CD4-positive, alpha-beta T cell treated with Interleukin-6 at 100 ng/mL for 8 hours (primary cell): Measurements from ENCODE around the gene PLAAT3.
A peak's percentile ranks its signal among the peaks of the same experiment; 100 is the strongest.
"Not testable (repeated sequence)": the region's sequence is repeated elsewhere in the genome, so short reads cannot be mapped to it uniquely, and the experiment has no call there.

Source experiments
- DNase-seq: peaks from one replicate; pipeline ENCODE4 v3.0.0-alpha.2; 2020; ENCODE audit warnings: mixed read lengths, low spot score

PLAAT3 gene

GRCh38 chr11:63567044-63567840, 47.0 kb downstream of the PLAAT3 start:
- peak; percentile 62 for DNase-seq

- no peak for DNase-seq
Measured at GRCh38 chr11:63564784-63565350, 49.4 kb downstream of the PLAAT3 start.

GRCh38 chr11:63564056-63564774, 50.0 kb downstream of the PLAAT3 start:
- no peak for DNase-seq

- no peak for DNase-seq
Measured at GRCh38 chr11:63563201-63564055, 50.8 kb downstream of the PLAAT3 start, which contains the start of gene PLAAT2. Gene PLAAT2 (minus strand): TSS chr11:63563379. CDS start chr11:63563324, 55 bp downstream.

GRCh38 chr11:63560506-63561180, 53.6 kb downstream of the PLAAT3 start:
- peak; percentile 55 for DNase-seq

- DNase-seq: no peak
Measured at GRCh38 chr11:63558459-63559157, 55.6 kb downstream of the PLAAT3 start.

GRCh38 chr11:63557570-63557969, 56.7 kb downstream of the PLAAT3 start:
- no peak for DNase-seq

- DNase-seq: no peak
Measured at GRCh38 chr11:63556404-63557013, 57.7 kb downstream of the PLAAT3 start.

GRCh38 chr11:63554877-63555223, 59.4 kb downstream of the PLAAT3 start:
- no peak for DNase-seq

GRCh38 chr11:63553759-63554158, 60.5 kb downstream of the PLAAT3 start:
- peak; percentile 64 for DNase-seq

GRCh38 chr11:63552921-63553320, 61.3 kb downstream of the PLAAT3 start:
- no peak for DNase-seq

GRCh38 chr11:63551889-63552266, 62.4 kb downstream of the PLAAT3 start:
- DNase-seq: no peak

- DNase-seq: no peak
Measured at GRCh38 chr11:63551091-63551888, 62.9 kb downstream of the PLAAT3 start.

- not testable (repeated sequence) for DNase-seq
Measured at GRCh38 chr11:63550156-63550700, 64.0 kb downstream of the PLAAT3 start.

- no peak for DNase-seq
Measured at GRCh38 chr11:63549411-63549810, 64.8 kb downstream of the PLAAT3 start.

GRCh38 chr11:63548178-63548577, 66.1 kb downstream of the PLAAT3 start:
- no peak for DNase-seq

GRCh38 chr11:63547061-63547460, 67.2 kb downstream of the PLAAT3 start:
- DNase-seq: no peak

GRCh38 chr11:63543711-63544110, 70.5 kb downstream of the PLAAT3 start:
- DNase-seq: no peak

GRCh38 chr11:63542506-63542905, 71.7 kb downstream of the PLAAT3 start:
- not testable (repeated sequence) for DNase-seq
